ENCODE measurements around the gene MAJIN.
"Not testable (repeated sequence)": the region's sequence is repeated elsewhere in the genome, so short reads cannot be mapped to it uniquely, and the experiment has no call there.

Gene MAJIN

GRCh38 chr11:64971421-64972233 lies at the start of gene MAJIN:
MAJIN (minus strand) TSS chr11:64972108; CDS start chr11:64959405, 12,703 bp downstream.
- peak; percentile 54 for DNase-seq

GRCh38 chr11:65021509-65021908 lies 49.6 kb upstream of the MAJIN start:
- no peak for DNase-seq

- DNase-seq: no peak
These were observed 49.1 kb upstream of the MAJIN start for GRCh38 chr11:65021003-65021402.

GRCh38 chr11:65019824-65020223 lies 47.9 kb upstream of the MAJIN start:
- DNase-seq: no peak

GRCh38 chr11:65017937-65018336 lies 46.0 kb upstream of the MAJIN start:
- no peak for DNase-seq

- DNase-seq: peak; percentile 33
These were observed 44.8 kb upstream of the MAJIN start for GRCh38 chr11:65016705-65017104.

- no peak for DNase-seq
These were observed 42.9 kb upstream of the MAJIN start for GRCh38 chr11:65014726-65015227.

GRCh38 chr11:65013888-65014725 lies 42.2 kb upstream of the MAJIN start, which contains the start of gene ARL2:
ARL2 (plus strand) TSS chr11:65014160; CDS start chr11:65014208, 48 bp downstream.
- peak; percentile 84 for DNase-seq

- peak; percentile 79 for DNase-seq
These were observed 41.4 kb upstream of the MAJIN start for GRCh38 chr11:65013130-65013887.

GRCh38 chr11:65008873-65009272 lies 37.0 kb upstream of the MAJIN start:
- no peak for DNase-seq

- DNase-seq: no peak
These were observed 36.1 kb upstream of the MAJIN start for GRCh38 chr11:65008016-65008415.

GRCh38 chr11:65003968-65004367 lies 32.1 kb upstream of the MAJIN start:
- not testable (repeated sequence) for DNase-seq

- no peak for DNase-seq
These were observed 31.4 kb upstream of the MAJIN start for GRCh38 chr11:65003282-65003681.

GRCh38 chr11:65002706-65003105 lies 30.8 kb upstream of the MAJIN start:
- DNase-seq: no peak

- DNase-seq: no peak
These were observed 27.6 kb upstream of the MAJIN start for GRCh38 chr11:64999478-64999877.

GRCh38 chr11:64998690-64999431 lies 27.0 kb upstream of the MAJIN start:
- no peak for DNase-seq

GRCh38 chr11:64998141-64998540 lies 26.2 kb upstream of the MAJIN start:
- no peak for DNase-seq

- peak; percentile 24 for DNase-seq
These were observed 24.9 kb upstream of the MAJIN start, which contains the start of gene BATF2 for GRCh38 chr11:64996710-64997380. BATF2 (minus strand) TSS chr11:64996971; CDS start chr11:64996914, 57 bp downstream.

GRCh38 chr11:64996327-64996709 lies 24.4 kb upstream of the MAJIN start:
- DNase-seq: no peak

GRCh38 chr11:64994318-64994717 lies 22.4 kb upstream of the MAJIN start:
- DNase-seq: no peak

GRCh38 chr11:64990222-64990923 lies 18.5 kb upstream of the MAJIN start:
- DNase-seq: no peak
